HepG2 (cell line): ENCODE measurements around the gene TRIM15. TPM values are rescaled to one million over a fixed set of nuclear protein-coding genes. Genes with fewer than 3 reads are reported as not detected.

ENCODE experiments used
- ATAD3A ChIP-seq: sonication (generic); formaldehyde crosslinking; IDR thresholded peaks from 2 replicates; pipeline ENCODE4 v1.4.0; 2020; ENCODE audit warnings: missing genetic modification reagents
- CBX5 ChIP-seq: sonication (generic); formaldehyde crosslinking; IDR thresholded peaks from 2 replicates; pipeline ENCODE4 v1.4.0; 2020; ENCODE audit warnings: missing genetic modification reagents, borderline replicate concordance
- CCAR2 ChIP-seq: fragments of 200-400 bp; formaldehyde crosslinking; optimal IDR thresholded peaks from 2 replicates; pipeline ENCODE3; 2018; ENCODE audit warnings: low read depth, mild to moderate bottlenecking, low read length, moderate library complexity
- EP300 ChIP-seq, 3 experiments: sonication (generic) in 1 of 3; formaldehyde crosslinking in 1 of 3; IDR thresholded peaks; 2 replicates each; pipeline versions ENCODE4 v1.5.1 to v1.6.1; 2011 to 2020; ENCODE audit warnings: low read depth in 2 of 3, low read length in 2 of 3, borderline replicate concordance in 1 of 3, improper control_type of control experiment in 1 of 3, mild to moderate bottlenecking in 1 of 3, missing genetic modification reagents in 1 of 3, moderate library complexity in 1 of 3
- HDAC2 ChIP-seq: sonication (generic); formaldehyde crosslinking; IDR thresholded peaks from 2 replicates; pipeline ENCODE4 v1.4.0; 2020; ENCODE audit warnings: missing genetic modification reagents
- HMGA1 ChIP-seq: sonication (generic); formaldehyde crosslinking; conservative IDR thresholded peaks from 2 replicates; pipeline ENCODE4 v1.4.0; 2020; ENCODE audit warnings: missing genetic modification reagents
- IKZF1 ChIP-seq: fragments of 450-650 bp; IDR thresholded peaks from 2 replicates; pipeline ENCODE4 v1.7.1; 2016
- KMT2A ChIP-seq: sonication (generic); formaldehyde crosslinking; IDR thresholded peaks from 2 replicates; pipeline ENCODE4 v1.4.0; 2020; ENCODE audit warnings: missing genetic modification reagents
- PHF5A ChIP-seq: IDR thresholded peaks from one replicate; pipeline ENCODE4 v1.6.1; 2018; ENCODE audit warnings: low read depth, missing genetic modification reagents; ENCODE audit not compliant: unreplicated experiment
- PRMT3 ChIP-seq: sonication (generic); formaldehyde crosslinking; IDR thresholded peaks from 2 replicates; pipeline ENCODE4 v1.8.1; 2022; ENCODE audit warnings: low read depth, mild to moderate bottlenecking, moderate library complexity, missing genetic modification reagents, borderline replicate concordance
- RBM22 ChIP-seq: fragments of 200-400 bp; formaldehyde crosslinking; optimal IDR thresholded peaks from 2 replicates; pipeline ENCODE3; 2017; ENCODE audit warnings: mild to moderate bottlenecking, low read length, moderate library complexity
- ZBTB43 ChIP-seq: sonication (generic); formaldehyde crosslinking; conservative IDR thresholded peaks from 2 replicates; pipeline ENCODE4 v1.4.0; 2020; ENCODE audit warnings: missing genetic modification reagents
- ZNF331 ChIP-seq: sonication (generic); formaldehyde crosslinking; IDR thresholded peaks from 2 replicates; pipeline ENCODE4 v1.4.0; 2020; ENCODE audit warnings: missing genetic modification reagents
- ZNF407 ChIP-seq: sonication (generic); formaldehyde crosslinking; IDR thresholded peaks from one replicate; pipeline ENCODE4 v1.5.1; 2020; ENCODE audit warnings: mild to moderate bottlenecking, missing genetic modification reagents; ENCODE audit errors: not compliant biosample characterization
- ZNF556 ChIP-seq: sonication (generic); formaldehyde crosslinking; IDR thresholded peaks from 2 replicates; pipeline ENCODE4 v1.4.0; 2020; ENCODE audit warnings: mild to moderate bottlenecking, missing genetic modification reagents, borderline replicate concordance
- ZNF724P ChIP-seq: sonication (generic); formaldehyde crosslinking; IDR thresholded peaks from 2 replicates; pipeline ENCODE4 v1.8.0; 2022; ENCODE audit warnings: missing genetic modification reagents, borderline replicate concordance
- polyA plus RNA-seq, 8 experiments: library from polyadenylated mRNA; depleted of rRNA in 3 of 8; stranded (reverse) in 7 of 8; unstranded in 1 of 8; fragments of >200 nt; fragmentation: Illumina TruSeq in 4 of 8; extraction: Trizol in 4 of 8; gene quantifications; 2 replicates each; pipeline versions ENCODE4 v1.2.1 to v1.2.3, GENCODE V29; 2011 to 2016; ENCODE audit warnings: low read depth in 4 of 8, missing spikeins in 1 of 8, mixed read lengths in 1 of 8; ENCODE audit not compliant: insufficient read depth in 1 of 8
- total RNA-seq, 5 experiments: library from RNA; depleted of rRNA; stranded (reverse); fragments of >200 nt; fragmentation: Illumina TruSeq; extraction: Trizol; gene quantifications; 2 replicates each; pipeline ENCODE4 v1.2.3, GENCODE V29; 2016; ENCODE audit warnings: low read depth in 1 of 5
- TF ChIP-seq, protein P1 (sequence below): IDR thresholded peaks from 2 replicates; pipeline ENCODE4 v1.6.1; 2016; ENCODE audit warnings: missing compliant biosample characterization, missing genetic modification reagents, borderline replicate concordance
- TF ChIP-seq, protein P2 (sequence below): sonication (generic); formaldehyde crosslinking; IDR thresholded peaks from 2 replicates; pipeline ENCODE4 v1.4.0; 2020; ENCODE audit warnings: mild to moderate bottlenecking, missing genetic modification reagents

The TRIM15 gene
- total and polyA plus RNA-seq, 2 of the 13 experiments (the other 11 are each of a cell fraction or from before 2014, with no cell fraction given) = 35.1 to 38.2 TPM

- TF ChIP-seq ZNF724P = peak; percentile 65; the same call in 1 of the 2 replicates
- TF ChIP-seq ZBTB43 (CRISPR knock-in tag) = peak; percentile 32; the same call in 1 of the 2 replicates
- peak; percentile 89 for TF ChIP-seq ZNF407 (CRISPR knock-in tag)
- TF ChIP-seq ZNF331 (CRISPR knock-in tag) = peak; percentile 80; the same call in 1 of the 2 replicates
- peak; percentile 94 for TF ChIP-seq CBX5 (CRISPR knock-in tag)
- no peak for TF ChIP-seq IKZF1
- no peak for TF ChIP-seq HMGA1 (CRISPR knock-in tag)
- no peak for TF ChIP-seq EP300 (IDR thresholded peaks at IDR 0.05; ENCODE audit: low read depth in 2 of 2, low read length in 2 of 2)
- TF ChIP-seq EP300 (CRISPR knock-in tag; IDR thresholded peaks at IDR 0.05; ENCODE audit: borderline replicate concordance) = no peak; the same call in 1 of the 2 replicates
- peak; percentile 24; the same call in 1 of the 2 replicates for TF ChIP-seq PRMT3 (CRISPR knock-in tag)
- no peak for TF ChIP-seq PHF5A (CRISPR knock-in tag)
- peak; percentile 80; the same call in 1 of the 2 replicates for TF ChIP-seq ZNF556
- peak; percentile 49 for TF ChIP-seq RBM22
- TF ChIP-seq, protein P1, sequence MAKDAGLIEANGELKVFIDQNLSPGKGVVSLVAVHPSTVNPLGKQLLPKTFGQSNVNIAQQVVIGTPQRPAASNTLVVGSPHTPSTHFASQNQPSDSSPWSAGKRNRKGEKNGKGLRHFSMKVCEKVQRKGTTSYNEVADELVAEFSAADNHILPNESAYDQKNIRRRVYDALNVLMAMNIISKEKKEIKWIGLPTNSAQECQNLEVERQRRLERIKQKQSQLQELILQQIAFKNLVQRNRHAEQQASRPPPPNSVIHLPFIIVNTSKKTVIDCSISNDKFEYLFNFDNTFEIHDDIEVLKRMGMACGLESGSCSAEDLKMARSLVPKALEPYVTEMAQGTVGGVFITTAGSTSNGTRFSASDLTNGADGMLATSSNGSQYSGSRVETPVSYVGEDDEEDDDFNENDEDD (CRISPR knock-in tag) = peak; percentile 78
- peak; percentile 95 for TF ChIP-seq KMT2A (CRISPR knock-in tag)
- peak; percentile 44 for TF ChIP-seq CCAR2
- peak; percentile 74 for TF ChIP-seq HDAC2
- TF ChIP-seq, protein P2, sequence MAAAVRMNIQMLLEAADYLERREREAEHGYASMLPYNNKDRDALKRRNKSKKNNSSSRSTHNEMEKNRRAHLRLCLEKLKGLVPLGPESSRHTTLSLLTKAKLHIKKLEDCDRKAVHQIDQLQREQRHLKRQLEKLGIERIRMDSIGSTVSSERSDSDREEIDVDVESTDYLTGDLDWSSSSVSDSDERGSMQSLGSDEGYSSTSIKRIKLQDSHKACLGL (CRISPR knock-in tag) = peak; percentile 89
- TF ChIP-seq ATAD3A = no peak
Measured at GRCh38 chr6:30213957-30214656, 50.8 kb downstream of the TRIM15 start (continued).
